ENCODE measurements around the gene RPF1.

GRCh38 chr1:84508510-84508909, 29.4 kb downstream of the RPF1 start:
- TF ChIP-seq CTCF (IDR thresholded peaks at IDR 0.05) (no peak), POLR2AphosphoS5 (IDR thresholded peaks at IDR 0.05) (no peak), POLR2A (IDR thresholded peaks at IDR 0.05) (no peak)
